ENCODE data around the gene KCNQ1. TPM values are rescaled to one million over a fixed set of nuclear protein-coding genes. Genes with fewer than 3 reads are reported as not detected.
A peak's percentile ranks its signal among the peaks of the same experiment; 100 is the strongest.

The KCNQ1 gene
- total and polyA plus RNA-seq, 9 of the 15 experiments (the other 6 are each of a cell fraction or from before 2014, with no cell fraction given), result 0.44 TPM; not detected in 8

DNA sequence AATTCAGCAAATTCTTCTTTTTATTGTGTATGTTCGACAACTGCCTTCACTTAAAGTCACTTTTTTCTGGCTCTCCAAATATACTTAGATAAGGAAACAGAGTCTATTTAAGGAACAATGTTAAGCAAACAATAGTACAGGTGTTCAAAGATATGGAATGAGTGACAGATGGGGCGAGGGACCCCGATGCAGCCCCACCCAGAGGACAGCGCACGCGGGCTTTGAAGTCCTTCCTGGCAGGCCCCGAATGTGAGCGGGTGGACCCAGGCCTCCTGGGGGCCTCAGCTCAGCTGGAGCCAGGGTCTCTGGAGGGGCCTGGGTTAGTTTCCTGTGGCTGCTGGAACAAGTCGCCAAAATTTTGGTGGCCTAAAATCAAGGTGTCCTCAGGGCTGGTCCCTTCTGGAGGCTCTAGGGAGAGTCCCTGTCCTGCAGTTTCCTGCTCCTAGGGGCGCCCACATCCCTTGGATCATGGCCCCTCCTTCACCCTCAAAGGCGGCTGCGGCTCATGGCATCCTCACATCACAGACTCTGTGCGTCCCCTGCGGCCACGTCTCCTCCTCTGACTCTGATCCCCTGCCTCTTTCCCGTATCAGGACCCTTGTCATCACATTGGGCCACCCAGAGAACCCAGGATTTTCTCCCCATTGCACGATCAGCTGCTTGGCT, 295.6 kb downstream of the KCNQ1 start (continued):
- TF ChIP-seq NR2C2 (CRISPR knock-in tag; IDR thresholded peaks at IDR 0.05) (no peak), NR2C2 (tag; IDR thresholded peaks at IDR 0.05) (no peak), ARID1B (IDR thresholded peaks at IDR 0.05) (peak; percentile 48), ZNF121 (CRISPR knock-in tag; conservative IDR thresholded peaks at IDR 0.05) (no peak), ATF7 (IDR thresholded peaks at IDR 0.05) (no peak), MEF2D (tag; conservative IDR thresholded peaks at IDR 0.05; ENCODE audit: low read depth) (0 out of 2 replicates have a peak, but pooled peaks have one; percentile 38), RHOXF2B (CRISPR knock-in tag; conservative IDR thresholded peaks at IDR 0.05) (no peak), ZEB2 (IDR thresholded peaks at IDR 0.05) (0 out of 2 replicates have a peak, but pooled peaks have one; percentile 23), SP1 (CRISPR knock-in tag; IDR thresholded peaks at IDR 0.05) (no peak), NR2F6 (CRISPR knock-in tag; IDR thresholded peaks at IDR 0.05) (no peak), NCOR1 (IDR thresholded peaks at IDR 0.05) (peak; percentile 28; the same call in 1 of the 2 replicates), BCL6 (CRISPR knock-in tag; IDR thresholded peaks at IDR 0.05) (no peak), ZSCAN29 (IDR thresholded peaks at IDR 0.05) (no peak), FOXA3 (CRISPR knock-in tag; conservative IDR thresholded peaks at IDR 0.05 in 1 of 2, IDR thresholded peaks at IDR 0.05 in 1 of 2) (peak in 1 of 2 experiments; percentile 20; a peak in 1 of 4 replicates), ZNF224 (CRISPR knock-in tag; IDR thresholded peaks at IDR 0.05) (no peak), ATF2 (CRISPR knock-in tag; IDR thresholded peaks at IDR 0.05) (no peak), ZNF41 (CRISPR knock-in tag; conservative IDR thresholded peaks at IDR 0.05) (no peak), ESRRB (CRISPR knock-in tag; IDR thresholded peaks at IDR 0.05; ENCODE audit: borderline replicate concordance) (no peak), RBM14 (IDR thresholded peaks at IDR 0.05; ENCODE audit: borderline replicate concordance, insufficient read depth, low read depth, low read length) (no peak)
- TF ChIP-seq, protein P1, sequence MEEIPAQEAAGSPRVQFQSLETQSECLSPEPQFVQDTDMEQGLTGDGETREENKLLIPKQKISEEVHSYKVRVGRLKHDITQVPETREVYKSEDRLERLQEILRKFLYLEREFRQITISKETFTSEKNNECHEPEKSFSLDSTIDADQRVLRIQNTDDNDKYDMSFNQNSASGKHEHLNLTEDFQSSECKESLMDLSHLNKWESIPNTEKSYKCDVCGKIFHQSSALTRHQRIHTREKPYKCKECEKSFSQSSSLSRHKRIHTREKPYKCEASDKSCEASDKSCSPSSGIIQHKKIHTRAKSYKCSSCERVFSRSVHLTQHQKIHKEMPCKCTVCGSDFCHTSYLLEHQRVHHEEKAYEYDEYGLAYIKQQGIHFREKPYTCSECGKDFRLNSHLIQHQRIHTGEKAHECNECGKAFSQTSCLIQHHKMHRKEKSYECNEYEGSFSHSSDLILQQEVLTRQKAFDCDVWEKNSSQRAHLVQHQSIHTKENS (CRISPR knock-in tag; IDR thresholded peaks at IDR 0.05), result no peak
- TF ChIP-seq, protein P2, sequence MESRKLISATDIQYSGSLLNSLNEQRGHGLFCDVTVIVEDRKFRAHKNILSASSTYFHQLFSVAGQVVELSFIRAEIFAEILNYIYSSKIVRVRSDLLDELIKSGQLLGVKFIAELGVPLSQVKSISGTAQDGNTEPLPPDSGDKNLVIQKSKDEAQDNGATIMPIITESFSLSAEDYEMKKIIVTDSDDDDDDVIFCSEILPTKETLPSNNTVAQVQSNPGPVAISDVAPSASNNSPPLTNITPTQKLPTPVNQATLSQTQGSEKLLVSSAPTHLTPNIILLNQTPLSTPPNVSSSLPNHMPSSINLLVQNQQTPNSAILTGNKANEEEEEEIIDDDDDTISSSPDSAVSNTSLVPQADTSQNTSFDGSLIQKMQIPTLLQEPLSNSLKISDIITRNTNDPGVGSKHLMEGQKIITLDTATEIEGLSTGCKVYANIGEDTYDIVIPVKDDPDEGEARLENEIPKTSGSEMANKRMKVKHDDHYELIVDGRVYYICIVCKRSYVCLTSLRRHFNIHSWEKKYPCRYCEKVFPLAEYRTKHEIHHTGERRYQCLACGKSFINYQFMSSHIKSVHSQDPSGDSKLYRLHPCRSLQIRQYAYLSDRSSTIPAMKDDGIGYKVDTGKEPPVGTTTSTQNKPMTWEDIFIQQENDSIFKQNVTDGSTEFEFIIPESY (CRISPR knock-in tag; IDR thresholded peaks at IDR 0.05), result no peak
- TF ChIP-seq, protein P3, sequence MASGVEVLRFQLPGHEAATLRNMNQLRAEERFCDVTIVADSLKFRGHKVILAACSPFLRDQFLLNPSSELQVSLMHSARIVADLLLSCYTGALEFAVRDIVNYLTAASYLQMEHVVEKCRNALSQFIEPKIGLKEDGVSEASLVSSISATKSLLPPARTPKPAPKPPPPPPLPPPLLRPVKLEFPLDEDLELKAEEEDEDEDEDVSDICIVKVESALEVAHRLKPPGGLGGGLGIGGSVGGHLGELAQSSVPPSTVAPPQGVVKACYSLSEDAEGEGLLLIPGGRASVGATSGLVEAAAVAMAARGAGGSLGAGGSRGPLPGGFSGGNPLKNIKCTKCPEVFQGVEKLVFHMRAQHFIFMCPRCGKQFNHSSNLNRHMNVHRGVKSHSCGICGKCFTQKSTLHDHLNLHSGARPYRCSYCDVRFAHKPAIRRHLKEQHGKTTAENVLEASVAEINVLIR (CRISPR knock-in tag; IDR thresholded peaks at IDR 0.05), result no peak
- TF ChIP-seq, protein P4, sequence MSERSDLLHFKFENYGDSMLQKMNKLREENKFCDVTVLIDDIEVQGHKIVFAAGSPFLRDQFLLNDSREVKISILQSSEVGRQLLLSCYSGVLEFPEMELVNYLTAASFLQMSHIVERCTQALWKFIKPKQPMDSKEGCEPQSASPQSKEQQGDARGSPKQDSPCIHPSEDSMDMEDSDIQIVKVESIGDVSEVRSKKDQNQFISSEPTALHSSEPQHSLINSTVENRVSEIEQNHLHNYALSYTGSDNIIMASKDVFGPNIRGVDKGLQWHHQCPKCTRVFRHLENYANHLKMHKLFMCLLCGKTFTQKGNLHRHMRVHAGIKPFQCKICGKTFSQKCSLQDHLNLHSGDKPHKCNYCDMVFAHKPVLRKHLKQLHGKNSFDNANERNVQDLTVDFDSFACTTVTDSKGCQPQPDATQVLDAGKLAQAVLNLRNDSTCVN (CRISPR knock-in tag; IDR thresholded peaks at IDR 0.05), result no peak
